ENCODE data around the gene KIZ.

- no peak for TF ChIP-seq CTCF (conservative IDR thresholded peaks at IDR 0.05; ENCODE audit: low read depth in 2 of 2)
- TF ChIP-seq ZNF462 (CRISPR knock-in tag; IDR thresholded peaks at IDR 0.05) = no peak
- no peak for TF ChIP-seq POLR2AphosphoS5 (IDR thresholded peaks at IDR 0.05; ENCODE audit: low read depth)
- TF ChIP-seq EZH2phosphoT487 (IDR thresholded peaks at IDR 0.05; ENCODE audit: unreplicated experiment) = no peak
- TF ChIP-seq EZH2 (IDR thresholded peaks at IDR 0.05; ENCODE audit: low read depth, unreplicated experiment) = no peak
- TF ChIP-seq REST (IDR thresholded peaks at IDR 0.05; ENCODE audit: unreplicated experiment) = no peak
- TF ChIP-seq CREB1 (CRISPR knock-in tag; IDR thresholded peaks at IDR 0.05; ENCODE audit: low read depth) = no peak
Observed at GRCh38 chr20:21272679-21273078, 146.8 kb downstream of the KIZ start.

All from GM23338 (cell line).